A673 (cell line): ENCODE results near the gene FGF14.

Experiments
- EZH2 ChIP-seq: fragments of 200-600 bp; sonication (generic); IDR thresholded peaks from 2 replicates; pipeline ENCODE4 v1.6.1; 2017; ENCODE audit warnings: borderline replicate concordance, low read depth, mild to moderate bottlenecking, mixed read lengths, antibody characterized with exemption, low read length; ENCODE audit not compliant: poor library complexity, severe bottlenecking
- TF ChIP-seq, protein P1 (sequence below): fragments of 300-800, 200-600 bp; sonication (generic); conservative IDR thresholded peaks from 2 replicates; pipeline ENCODE4 v1.5.1; 2017; ENCODE audit warnings: low read depth, mild to moderate bottlenecking, antibody characterized with exemption, low read length, moderate library complexity, mixed read lengths

GRCh38 chr13:102187313-102187712 is 214.5 kb downstream of the FGF14 start:
- TF ChIP-seq, protein P1, sequence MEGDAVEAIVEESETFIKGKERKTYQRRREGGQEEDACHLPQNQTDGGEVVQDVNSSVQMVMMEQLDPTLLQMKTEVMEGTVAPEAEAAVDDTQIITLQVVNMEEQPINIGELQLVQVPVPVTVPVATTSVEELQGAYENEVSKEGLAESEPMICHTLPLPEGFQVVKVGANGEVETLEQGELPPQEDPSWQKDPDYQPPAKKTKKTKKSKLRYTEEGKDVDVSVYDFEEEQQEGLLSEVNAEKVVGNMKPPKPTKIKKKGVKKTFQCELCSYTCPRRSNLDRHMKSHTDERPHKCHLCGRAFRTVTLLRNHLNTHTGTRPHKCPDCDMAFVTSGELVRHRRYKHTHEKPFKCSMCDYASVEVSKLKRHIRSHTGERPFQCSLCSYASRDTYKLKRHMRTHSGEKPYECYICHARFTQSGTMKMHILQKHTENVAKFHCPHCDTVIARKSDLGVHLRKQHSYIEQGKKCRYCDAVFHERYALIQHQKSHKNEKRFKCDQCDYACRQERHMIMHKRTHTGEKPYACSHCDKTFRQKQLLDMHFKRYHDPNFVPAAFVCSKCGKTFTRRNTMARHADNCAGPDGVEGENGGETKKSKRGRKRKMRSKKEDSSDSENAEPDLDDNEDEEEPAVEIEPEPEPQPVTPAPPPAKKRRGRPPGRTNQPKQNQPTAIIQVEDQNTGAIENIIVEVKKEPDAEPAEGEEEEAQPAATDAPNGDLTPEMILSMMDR: no peak
- no peak for TF ChIP-seq EZH2
